HepG2 (cell line): ENCODE data around the gene CIAPIN1. TPM values are rescaled to one million over a fixed set of nuclear protein-coding genes. Genes with fewer than 3 reads are reported as not detected.

ENCODE experiments used
- AHDC1 ChIP-seq: sonication (generic); formaldehyde crosslinking; IDR thresholded peaks from 2 replicates; pipeline ENCODE4 v1.5.1; 2020; ENCODE audit warnings: mild to moderate bottlenecking, missing genetic modification reagents, borderline replicate concordance
- DPF2 ChIP-seq: sonication (generic); formaldehyde crosslinking; IDR thresholded peaks from 2 replicates; pipeline ENCODE4 v1.4.0; 2020; ENCODE audit warnings: mild to moderate bottlenecking, low read depth, missing genetic modification reagents, borderline replicate concordance
- HIC2 ChIP-seq: sonication (generic); formaldehyde crosslinking; IDR thresholded peaks from 2 replicates; pipeline ENCODE4 v1.9.0; 2022; ENCODE audit warnings: low read depth, missing genetic modification reagents
- KDM5B ChIP-seq: sonication (generic); formaldehyde crosslinking; IDR thresholded peaks from 2 replicates; pipeline ENCODE4 v1.4.0; 2020; ENCODE audit warnings: missing genetic modification reagents, mild to moderate bottlenecking, borderline replicate concordance
- SNAPC4 ChIP-seq: sonication (generic); formaldehyde crosslinking; IDR thresholded peaks from 2 replicates; pipeline ENCODE4 v1.4.0; 2020; ENCODE audit warnings: mild to moderate bottlenecking, missing genetic modification reagents
- THAP11 ChIP-seq: IDR thresholded peaks from 2 replicates; pipeline ENCODE4 v1.6.1; 2016; ENCODE audit warnings: missing biosample characterization, missing genetic modification reagents
- THRA ChIP-seq: sonication (generic); formaldehyde crosslinking; IDR thresholded peaks from 2 replicates; pipeline ENCODE4 v1.4.0; 2020; ENCODE audit warnings: missing genetic modification reagents, borderline replicate concordance
- U2AF1 ChIP-seq: fragments of 200-400 bp; formaldehyde crosslinking; optimal IDR thresholded peaks from 2 replicates; pipeline ENCODE3; 2017; ENCODE audit warnings: mild to moderate bottlenecking, low read depth, low read length
- ZNF256 ChIP-seq: sonication (generic); formaldehyde crosslinking; conservative IDR thresholded peaks from 2 replicates; pipeline ENCODE4 v1.4.0; 2020; ENCODE audit warnings: missing genetic modification reagents
- ZNF432 ChIP-seq: sonication (generic); formaldehyde crosslinking; IDR thresholded peaks from 2 replicates; pipeline ENCODE4 v1.5.0; 2020; ENCODE audit warnings: missing genetic modification reagents, mild to moderate bottlenecking, borderline replicate concordance
- ZNF547 ChIP-seq: sonication (generic); formaldehyde crosslinking; IDR thresholded peaks from 2 replicates; pipeline ENCODE4 v1.5.1; 2020; ENCODE audit warnings: mild to moderate bottlenecking, missing genetic modification reagents
- ZNF556 ChIP-seq: sonication (generic); formaldehyde crosslinking; IDR thresholded peaks from 2 replicates; pipeline ENCODE4 v1.4.0; 2020; ENCODE audit warnings: mild to moderate bottlenecking, missing genetic modification reagents, borderline replicate concordance
- ZNF616 ChIP-seq: sonication (generic); formaldehyde crosslinking; IDR thresholded peaks from 2 replicates; pipeline ENCODE4 v1.5.0; 2020; ENCODE audit warnings: low read depth, mild to moderate bottlenecking, missing genetic modification reagents
- polyA plus RNA-seq, 8 experiments: library from polyadenylated mRNA; depleted of rRNA in 3 of 8; stranded (reverse) in 7 of 8; unstranded in 1 of 8; fragments of >200 nt; fragmentation: Illumina TruSeq in 4 of 8; extraction: Trizol in 4 of 8; gene quantifications; 2 replicates each; pipeline versions ENCODE4 v1.2.1 to v1.2.3, GENCODE V29; 2011 to 2016; ENCODE audit warnings: low read depth in 4 of 8, missing spikeins in 1 of 8, mixed read lengths in 1 of 8; ENCODE audit not compliant: insufficient read depth in 1 of 8
- total RNA-seq, 5 experiments: library from RNA; depleted of rRNA; stranded (reverse); fragments of >200 nt; fragmentation: Illumina TruSeq; extraction: Trizol; gene quantifications; 2 replicates each; pipeline ENCODE4 v1.2.3, GENCODE V29; 2016; ENCODE audit warnings: low read depth in 1 of 5

CIAPIN1 gene
- total and polyA plus RNA-seq, 2 of the 13 experiments (the other 11 are each of a cell fraction or from before 2014, with no cell fraction given): 69.3 to 89.7 TPM

GRCh38 chr16:57479976-57480753 lies 33.0 kb upstream of the CIAPIN1 start (continued):
- TF ChIP-seq AHDC1 (CRISPR knock-in tag) (0 out of 2 replicates have a peak, but pooled peaks have one; percentile 36), U2AF1 (peak; percentile 40), DPF2 (CRISPR knock-in tag) (peak; percentile 77), SNAPC4 (CRISPR knock-in tag) (peak; percentile 85; the same call in 1 of the 2 replicates), THRA (CRISPR knock-in tag) (peak; percentile 47; the same call in 1 of the 2 replicates), HIC2 (CRISPR knock-in tag) (peak; percentile 71; the same call in 1 of the 2 replicates), KDM5B (peak; percentile 87), ZNF616 (CRISPR knock-in tag) (no peak), ZNF256 (0 out of 2 replicates have a peak, but pooled peaks have one; percentile 5), ZNF547 (CRISPR knock-in tag) (0 out of 2 replicates have a peak, but pooled peaks have one; percentile 21), ZNF432 (CRISPR knock-in tag) (no peak), THAP11 (CRISPR knock-in tag) (peak; percentile 30; the same call in 1 of the 2 replicates), ZNF556 (CRISPR knock-in tag) (peak; percentile 47; the same call in 1 of the 2 replicates)
